AG10803 (cell line): Measurements from ENCODE around the gene B3GALT2.

Experiments used
- DNase-seq: peaks from one replicate; pipeline ENCODE4 v3.0.0; 2010; ENCODE audit warnings: low read depth
- H3K4me3 ChIP-seq: 2 replicates; pipeline ENCODE4 v1.5.1; 2011; ENCODE audit warnings: mild to moderate bottlenecking, low read length, control low read depth
- CTCF ChIP-seq: conservative IDR thresholded peaks from 2 replicates; pipeline ENCODE4 v1.5.1; 2011; ENCODE audit warnings: mild to moderate bottlenecking, low read length, control low read depth, inconsistent platforms

B3GALT2 gene

GRCh38 chr1:193156822-193157142, 29.6 kb downstream of the B3GALT2 start:
- no peak for DNase-seq
- no peak overlapping the region for H3K4me3 ChIP-seq
- TF ChIP-seq CTCF = no peak

GRCh38 chr1:193156117-193156821, 30.1 kb downstream of the B3GALT2 start:
- H3K4me3 ChIP-seq = no peak overlapping the region
- no peak for DNase-seq
- no peak for TF ChIP-seq CTCF

- TF ChIP-seq CTCF = no peak
- DNase-seq = no peak
- H3K4me3 ChIP-seq = no peak overlapping the region
Observed at GRCh38 chr1:193144999-193145398, 41.4 kb downstream of the B3GALT2 start.

- no peak for TF ChIP-seq CTCF
- no peak for DNase-seq
- no peak overlapping the region for H3K4me3 ChIP-seq
Observed at GRCh38 chr1:193144361-193144938, 42.0 kb downstream of the B3GALT2 start.

- no peak overlapping the region for H3K4me3 ChIP-seq
- peak; percentile 21 for DNase-seq
- TF ChIP-seq CTCF = peak; percentile 44; the same call in 1 of the 2 replicates
Observed at GRCh38 chr1:193143285-193143684, 43.1 kb downstream of the B3GALT2 start.

GRCh38 chr1:193142409-193142808, 44.0 kb downstream of the B3GALT2 start:
- no peak for TF ChIP-seq CTCF

GRCh38 chr1:193141804-193142203, 44.6 kb downstream of the B3GALT2 start:
- no peak for TF ChIP-seq CTCF
- no peak overlapping the region for H3K4me3 ChIP-seq
- no peak for DNase-seq

More at GRCh38 chr1:193142409-193142808, 44.0 kb downstream of the B3GALT2 start:
- H3K4me3 ChIP-seq = no peak overlapping the region
- DNase-seq = no peak
